HEK293T (cell line): Measurements from ENCODE around the gene RNF40.

Experiments
- ARNT ChIP-seq: fragments of 450-650 bp; IDR thresholded peaks from 2 replicates; pipeline ENCODE4 v1.6.1; 2017; ENCODE audit warnings: mild to moderate bottlenecking
- CTBP1 ChIP-seq: fragments of 450-650 bp; IDR thresholded peaks from 2 replicates; pipeline ENCODE4 v1.6.1; 2016; ENCODE audit warnings: borderline replicate concordance
- HDGF ChIP-seq: fragments of 450-650 bp; IDR thresholded peaks from 2 replicates; pipeline ENCODE4 v1.6.1; 2017; ENCODE audit warnings: antibody characterized with exemption, borderline replicate concordance
- SP1 ChIP-seq: fragments of 450-650 bp; IDR thresholded peaks from 2 replicates; pipeline ENCODE4 v1.6.1; 2017
- ZNF384 ChIP-seq: fragments of 450-650 bp; IDR thresholded peaks from 2 replicates; pipeline ENCODE4 v1.6.1; 2016

- TF ChIP-seq ZNF384 (no peak), CTBP1 (no peak), HDGF (no peak), SP1 (no peak), ARNT (no peak)
Observed at GRCh38 chr16:30728321-30728720, 33.8 kb upstream of the RNF40 start.
